ENCODE data around the gene WDR49.
A peak's percentile ranks its signal among the peaks of the same experiment; 100 is the strongest.

WDR49 gene

GRCh38 chr3:167483708-167484475, 169.8 kb downstream of the WDR49 start:
- DNase-seq: no peak

GRCh38 chr3:167481164-167481563, 172.6 kb downstream of the WDR49 start:
- peak in 2 of 3 donors; percentile 42 to 53 for DNase-seq

DNA sequence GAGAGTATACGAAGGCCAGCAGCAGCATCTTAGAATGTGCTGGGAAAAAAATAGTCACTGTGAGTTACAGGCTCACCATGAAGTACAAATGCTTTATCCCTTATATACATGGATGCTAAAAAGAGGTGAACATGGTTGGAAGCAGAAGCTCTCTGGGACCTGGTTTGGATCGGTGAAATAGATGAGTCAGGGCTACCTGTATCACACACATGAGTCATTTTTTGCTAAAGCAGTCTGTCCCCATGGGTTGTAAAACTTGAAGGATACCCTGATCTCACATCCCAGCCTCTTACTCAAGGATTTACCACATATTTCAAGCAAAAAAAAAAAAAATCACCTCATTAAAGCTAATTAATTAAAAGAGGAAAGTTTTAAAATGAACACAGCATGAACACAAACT, 173.0 kb downstream of the WDR49 start:
- no peak for DNase-seq

- no peak for DNase-seq
These were observed 179.9 kb downstream of the WDR49 start, which contains the start of gene SERPINI2 for GRCh38 chr3:167473863-167474262. Gene SERPINI2 (minus strand): TSS chr3:167474042. CDS start chr3:167471834, 2,208 bp downstream.

DNA sequence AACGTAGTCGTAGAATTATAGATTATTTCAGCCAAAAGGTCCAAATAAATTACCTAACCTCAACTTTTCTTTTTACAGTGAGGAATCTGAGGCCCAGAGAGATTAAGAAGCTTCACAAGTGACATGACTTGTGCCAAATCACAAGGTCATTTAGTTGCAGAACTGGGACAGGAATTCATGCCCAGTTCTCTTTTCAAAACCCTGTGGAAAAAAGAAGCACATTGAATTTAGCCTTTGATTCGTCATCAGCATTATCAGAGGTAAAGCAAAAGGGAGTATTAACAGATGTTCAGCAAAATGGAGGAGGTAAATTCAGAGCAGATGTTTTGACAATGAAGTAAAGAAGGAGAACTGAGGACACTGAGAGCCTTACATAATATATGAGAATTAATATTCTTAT, 184.4 kb downstream of the WDR49 start:
- DNase-seq: no peak

DNA sequence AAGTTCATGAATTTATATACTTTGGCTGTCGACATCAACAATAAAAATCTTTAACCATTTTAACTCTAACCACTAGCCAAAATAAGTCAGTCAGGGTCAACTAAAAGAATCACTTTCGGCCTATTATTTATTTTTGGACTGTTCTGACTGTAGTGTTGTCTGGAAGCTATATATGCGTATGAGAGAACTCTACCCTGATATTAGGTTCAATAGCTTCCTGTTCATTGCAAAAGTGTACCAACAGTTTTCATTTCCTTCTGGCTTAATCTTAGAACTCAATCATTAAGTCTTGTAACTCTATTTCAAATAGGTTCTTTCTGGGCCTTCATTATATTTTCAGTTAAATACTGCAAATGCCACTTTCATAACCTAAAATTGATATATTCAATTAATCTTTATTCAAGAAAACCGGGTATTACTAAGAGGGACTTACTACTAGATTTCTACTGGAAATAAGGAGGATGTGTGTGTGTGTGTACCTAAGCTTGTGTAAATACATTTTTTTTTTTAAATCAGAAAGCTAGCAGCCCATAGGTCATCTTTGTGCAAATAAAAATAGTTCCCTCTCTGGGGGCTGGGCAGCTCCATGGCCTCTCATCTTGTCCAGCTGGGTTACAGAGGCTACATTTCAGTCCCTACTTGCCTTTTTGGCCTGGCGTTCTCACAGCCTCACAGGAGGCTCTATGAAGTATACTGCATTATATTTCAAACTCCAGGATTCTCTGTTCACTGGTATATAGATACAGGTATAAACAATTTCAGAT, 185.7 kb downstream of the WDR49 start:
- DNase-seq: no peak

DNA sequence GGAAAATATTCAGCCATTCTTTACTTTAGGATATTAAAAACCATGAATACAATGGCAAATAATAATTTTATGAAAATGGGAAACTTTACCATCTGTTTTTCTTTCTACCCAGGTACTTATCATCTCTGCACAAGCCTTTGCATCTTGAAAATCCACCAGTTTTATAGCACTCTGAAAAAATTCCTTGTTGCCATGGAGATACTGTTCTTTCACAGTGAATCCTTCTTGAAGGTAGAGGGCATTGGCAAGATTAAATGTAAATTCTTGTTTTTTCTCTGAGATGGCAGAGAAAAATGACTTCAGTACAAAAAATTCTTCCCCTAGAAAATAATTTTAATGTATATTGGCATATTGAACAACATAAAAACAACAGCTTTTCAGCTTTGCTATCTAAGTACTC, 186.8 kb downstream of the WDR49 start:
- no peak for DNase-seq

GRCh38 chr3:167456157-167456799, 197.5 kb downstream of the WDR49 start:
- no peak for DNase-seq

GRCh38 chr3:167453815-167454214, 199.9 kb downstream of the WDR49 start:
- no peak for DNase-seq

DNA sequence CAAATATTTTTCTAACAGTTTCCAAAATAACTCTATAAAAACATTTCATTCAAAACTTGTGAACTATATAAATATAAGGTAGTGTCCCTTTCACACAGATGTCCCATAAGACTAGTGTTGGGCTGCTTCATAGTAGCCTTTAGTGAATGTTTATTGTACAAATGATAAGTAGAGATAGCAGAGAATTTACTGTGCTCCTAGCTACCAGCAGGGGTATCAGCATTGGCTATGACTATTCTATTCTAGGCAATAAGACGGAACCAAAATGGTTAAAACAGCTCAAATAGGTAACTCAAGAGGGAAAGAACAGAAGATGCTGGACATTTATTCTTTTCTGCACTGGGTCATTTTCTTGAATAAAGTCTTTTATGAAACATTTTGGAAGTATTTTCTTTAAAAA, 202.5 kb downstream of the WDR49 start:
- DNase-seq: no peak

GRCh38 chr3:167450675-167451074, 203.1 kb downstream of the WDR49 start:
- no peak for DNase-seq

GRCh38 chr3:167450195-167450594, 203.5 kb downstream of the WDR49 start:
- DNase-seq: peak; percentile 19 to 22 (median 21)

- no peak for DNase-seq
These were observed 208.3 kb downstream of the WDR49 start for GRCh38 chr3:167445491-167445890.

- peak; percentile 22 to 63 (median 53) for DNase-seq
These were observed 212.5 kb downstream of the WDR49 start for GRCh38 chr3:167441256-167441655.

GRCh38 chr3:167437428-167438139, 216.2 kb downstream of the WDR49 start:
- peak in 1 of 3 donors; percentile 13 for DNase-seq
